ENCODE measurements around the gene HUNK. TPM values are rescaled to one million over a fixed set of nuclear protein-coding genes. Genes with fewer than 3 reads are reported as not detected.
"Not testable (repeated sequence)": the region's sequence is repeated elsewhere in the genome, so short reads cannot be mapped to it uniquely, and the experiment has no call there.

The HUNK gene
- total RNA-seq, 1 donor from 2014 or later, result 1.9 TPM

DNA sequence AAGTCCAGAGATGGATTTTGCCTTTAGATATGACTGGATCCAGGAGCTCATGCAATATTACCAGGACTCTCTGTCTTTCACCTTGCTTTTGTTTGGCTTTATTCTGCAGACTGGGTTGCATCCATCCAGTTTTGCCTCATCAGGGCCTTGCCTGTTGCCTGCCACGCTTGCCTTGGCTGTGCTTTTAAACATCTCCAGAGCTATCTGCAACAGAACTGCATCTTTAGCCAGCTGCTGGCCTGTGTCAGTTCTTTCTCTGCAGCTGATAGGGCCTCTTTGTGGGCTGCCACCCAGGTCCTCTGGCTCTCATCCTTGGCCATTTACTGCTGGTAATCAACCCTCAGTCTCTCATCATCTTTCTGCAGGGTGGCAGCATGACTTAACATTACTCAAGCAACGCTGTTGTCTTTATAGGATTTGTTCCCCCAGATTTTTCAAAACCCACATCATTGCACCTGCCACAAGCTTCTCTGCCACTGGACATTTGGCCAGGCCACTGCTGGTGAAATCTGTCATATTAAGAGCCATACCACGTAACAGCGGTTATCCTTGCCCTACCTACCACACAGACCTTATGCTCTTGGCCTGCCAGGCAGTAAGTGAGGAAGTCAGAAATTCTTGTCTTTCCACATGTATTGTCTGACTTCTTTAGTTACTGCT lies 24.4 kb upstream of the HUNK start:
- Histone ChIP-seq H3K36me3 (no peaks in the 10 kb centered on the region), H3K4me1 (no peaks in the 10 kb centered on the region), H3K27me3 (ENCODE audit: low read depth) (no peaks in the 10 kb centered on the region), H3K4me3 (no peak overlapping the region), H3K9me3 (no peaks in the 10 kb centered on the region), H3K27ac (no peak overlapping the region)
- no peak for DNase-seq
- no peak for ATAC-seq
- intact Hi-C loops (cut with DNase I), result no loop called here
- TF ChIP-seq, protein P1, sequence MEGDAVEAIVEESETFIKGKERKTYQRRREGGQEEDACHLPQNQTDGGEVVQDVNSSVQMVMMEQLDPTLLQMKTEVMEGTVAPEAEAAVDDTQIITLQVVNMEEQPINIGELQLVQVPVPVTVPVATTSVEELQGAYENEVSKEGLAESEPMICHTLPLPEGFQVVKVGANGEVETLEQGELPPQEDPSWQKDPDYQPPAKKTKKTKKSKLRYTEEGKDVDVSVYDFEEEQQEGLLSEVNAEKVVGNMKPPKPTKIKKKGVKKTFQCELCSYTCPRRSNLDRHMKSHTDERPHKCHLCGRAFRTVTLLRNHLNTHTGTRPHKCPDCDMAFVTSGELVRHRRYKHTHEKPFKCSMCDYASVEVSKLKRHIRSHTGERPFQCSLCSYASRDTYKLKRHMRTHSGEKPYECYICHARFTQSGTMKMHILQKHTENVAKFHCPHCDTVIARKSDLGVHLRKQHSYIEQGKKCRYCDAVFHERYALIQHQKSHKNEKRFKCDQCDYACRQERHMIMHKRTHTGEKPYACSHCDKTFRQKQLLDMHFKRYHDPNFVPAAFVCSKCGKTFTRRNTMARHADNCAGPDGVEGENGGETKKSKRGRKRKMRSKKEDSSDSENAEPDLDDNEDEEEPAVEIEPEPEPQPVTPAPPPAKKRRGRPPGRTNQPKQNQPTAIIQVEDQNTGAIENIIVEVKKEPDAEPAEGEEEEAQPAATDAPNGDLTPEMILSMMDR (IDR thresholded peaks at IDR 0.05), result no peak

DNA sequence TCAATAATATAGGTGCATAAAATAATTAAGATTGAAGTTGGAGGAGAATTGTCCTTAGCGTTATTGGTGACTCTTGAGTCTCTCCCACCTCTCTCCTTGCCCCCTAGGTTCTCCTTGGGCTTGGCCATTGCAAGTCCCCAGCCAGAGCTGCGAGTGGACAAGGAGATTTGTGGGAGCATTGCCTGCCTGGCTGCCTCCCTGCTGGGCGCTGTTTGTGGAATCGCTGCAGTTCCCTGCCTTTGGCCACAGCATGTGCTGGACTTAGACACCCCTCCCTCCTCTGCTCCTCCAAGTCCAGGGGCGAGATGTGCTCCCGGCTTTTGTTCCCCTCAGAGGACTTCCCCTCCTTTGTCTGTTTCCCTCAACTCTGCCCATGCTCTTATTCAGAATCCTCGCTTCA lies 21.9 kb upstream of the HUNK start:
- no peaks in the 10 kb centered on the region for H3K9me3 ChIP-seq

DNA sequence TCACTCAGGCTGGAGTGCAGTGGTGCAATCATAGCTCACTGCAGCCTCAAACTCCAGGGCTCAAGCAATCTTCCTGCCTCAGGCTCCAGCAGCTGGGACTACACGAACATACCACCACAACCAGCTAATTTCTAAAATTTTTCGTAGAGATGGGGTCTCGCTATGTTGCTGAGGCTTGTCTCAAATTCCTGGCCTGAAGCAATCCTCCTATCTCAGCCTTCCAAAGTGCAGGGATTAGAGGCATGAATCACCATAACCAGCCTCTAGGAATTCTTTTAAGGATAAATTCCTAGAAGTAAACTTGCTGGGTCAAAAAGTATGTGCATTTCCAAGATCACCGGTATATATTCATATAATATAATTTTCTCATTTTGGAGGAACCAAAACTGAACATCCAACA lies 17.6 kb upstream of the HUNK start:
- intact Hi-C loops (cut with DNase I), result no loop called here
- H3K36me3 ChIP-seq, result no peaks in the 10 kb centered on the region
- H3K4me1 ChIP-seq, result no peaks in the 10 kb centered on the region
- DNase-seq, result no peak
- TF ChIP-seq, protein P1 (IDR thresholded peaks at IDR 0.05), result no peak
- no peaks in the 10 kb centered on the region for H3K9me3 ChIP-seq
- H3K27ac ChIP-seq, result no peak overlapping the region
- no peak overlapping the region for H3K4me3 ChIP-seq
- no peaks in the 10 kb centered on the region for H3K27me3 ChIP-seq (ENCODE audit: low read depth)
- no peak for ATAC-seq

More for the DNA sequence above, 21.9 kb upstream of the HUNK start:
- no peak overlapping the region for H3K4me3 ChIP-seq
- no peak for DNase-seq
- no peaks in the 10 kb centered on the region for H3K27me3 ChIP-seq (ENCODE audit: low read depth)
- H3K27ac ChIP-seq, result no peak overlapping the region
- no peaks in the 10 kb centered on the region for H3K36me3 ChIP-seq
- ATAC-seq, result no peak
- H3K4me1 ChIP-seq, result no peaks in the 10 kb centered on the region
- TF ChIP-seq, protein P1 (IDR thresholded peaks at IDR 0.05), result no peak
- intact Hi-C loops (cut with DNase I), result no loop called here

DNA sequence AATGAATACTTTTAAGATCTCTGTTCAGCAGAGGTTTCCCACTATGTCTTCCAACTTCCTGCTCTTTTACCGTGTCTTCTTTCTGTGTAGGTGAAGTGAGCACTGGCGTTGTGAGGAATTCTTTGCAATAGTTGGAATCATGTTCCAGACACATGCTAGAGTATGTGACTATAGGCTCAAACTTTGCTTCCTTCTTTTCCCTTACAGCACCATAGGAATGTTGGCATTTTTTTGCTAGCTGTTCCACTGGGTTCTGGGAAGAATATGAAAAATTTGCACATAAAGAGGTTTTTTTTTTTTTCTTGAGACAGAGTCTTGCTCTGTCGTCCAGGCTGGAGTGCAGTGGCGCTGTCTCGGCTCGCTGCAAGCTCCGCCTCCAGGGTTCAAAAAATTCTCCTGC lies 15.7 kb upstream of the HUNK start:
- Histone ChIP-seq H3K4me3 (no peak overlapping the region), H3K27ac (no peak overlapping the region), H3K27me3 (ENCODE audit: low read depth) (no peaks in the 10 kb centered on the region), H3K9me3 (no peaks in the 10 kb centered on the region), H3K36me3 (no peaks in the 10 kb centered on the region), H3K4me1 (no peaks in the 10 kb centered on the region)
- intact Hi-C loops (cut with DNase I), result no loop called here
- ATAC-seq, result no peak
- TF ChIP-seq, protein P1 (IDR thresholded peaks at IDR 0.05), result no peak
- no peak for DNase-seq

DNA sequence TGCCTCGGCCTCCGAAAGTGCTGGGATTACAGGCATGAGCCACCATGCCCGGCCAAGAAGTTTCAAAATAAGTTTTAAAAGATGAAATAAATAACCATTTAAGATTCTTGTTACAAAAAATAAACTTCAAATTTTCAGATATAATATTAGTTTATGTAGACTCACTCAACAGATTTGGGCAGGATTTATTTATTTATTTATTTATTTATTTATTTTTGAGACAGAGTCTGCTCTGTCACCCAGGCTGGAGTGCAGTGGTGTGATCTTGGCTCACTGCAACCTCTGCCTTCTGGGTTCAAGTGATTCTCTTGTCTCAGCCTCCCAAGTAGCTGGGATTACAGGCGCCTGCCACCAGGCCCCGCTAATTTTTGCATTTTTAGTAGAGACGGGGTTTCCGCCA lies 15.2 kb upstream of the HUNK start:
- DNase-seq, result not testable (repeated sequence)

DNA sequence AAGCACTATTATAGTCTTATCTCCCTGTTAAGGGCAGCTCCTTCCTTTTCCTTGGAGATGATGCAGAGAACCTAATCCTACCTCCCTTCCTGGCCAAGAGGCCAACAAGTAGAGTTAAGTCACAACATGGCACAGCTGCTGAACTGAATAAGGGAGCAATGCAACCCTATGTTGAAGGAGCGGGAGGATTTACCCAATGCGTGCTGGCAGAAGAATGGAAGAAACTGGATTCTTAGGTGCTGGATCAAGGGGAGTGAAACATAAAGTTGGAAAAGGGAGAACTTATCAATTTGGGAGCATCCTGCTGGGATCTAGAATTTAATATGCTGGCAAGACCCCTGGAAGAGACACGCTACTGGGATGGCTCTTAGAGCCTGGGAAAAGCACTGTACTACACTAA lies 12.0 kb upstream of the HUNK start:
- intact Hi-C loops (cut with DNase I), result loop anchor here (10.0 kb wide), 1 partner anchor 394 kb away; no protein-coding TSS in a partner anchor
- Histone ChIP-seq H3K27me3 (ENCODE audit: low read depth) (no peaks in the 10 kb centered on the region), H3K4me3 (no peak overlapping the region), H3K9me3 (no peaks in the 10 kb centered on the region), H3K4me1 (no peaks in the 10 kb centered on the region), H3K27ac (no peak overlapping the region), H3K36me3 (no peaks in the 10 kb centered on the region)
- ATAC-seq (no peak), DNase-seq (no peak)
- TF ChIP-seq, protein P1 (IDR thresholded peaks at IDR 0.05), result no peak

More for the DNA sequence above, 15.2 kb upstream of the HUNK start:
- ATAC-seq; H3K36me3 ChIP-seq; H3K4me3 ChIP-seq; H3K9me3 ChIP-seq; H3K4me1 ChIP-seq; H3K27me3 ChIP-seq (ENCODE audit: low read depth); intact Hi-C loops (cut with DNase I); H3K27ac ChIP-seq: not testable (repeated sequence)
